Measurements from ENCODE around the gene ZER1.

ZER1 gene

DNA sequence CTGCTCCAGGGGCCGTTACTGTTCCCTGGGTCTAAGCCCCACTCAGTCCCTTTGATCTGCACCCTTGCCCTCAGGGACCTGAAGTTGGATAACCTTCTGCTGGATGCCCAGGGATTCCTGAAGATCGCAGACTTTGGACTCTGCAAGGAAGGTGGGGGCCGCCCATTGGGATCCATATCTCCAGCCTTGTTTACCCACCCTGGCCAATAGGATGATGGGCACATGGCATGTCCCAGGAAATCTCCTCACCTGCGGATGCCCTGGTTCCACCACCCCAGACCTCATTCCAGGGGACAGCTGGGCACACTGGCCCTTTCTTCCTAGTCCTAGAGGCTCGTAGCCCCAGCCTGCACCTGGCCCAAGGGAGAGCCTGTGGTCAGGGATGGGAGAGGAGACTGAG, 53.3 kb downstream of the ZER1 start:
- H3K9ac ChIP-seq (ENCODE audit: low read depth, low read length), result no peak overlapping the region
- H3K36me3 ChIP-seq (ENCODE audit: control insufficient read depth, insufficient read depth, low read length), result peaks cover 39% of the 10 kb centered on the region
- no peaks in the 10 kb centered on the region for H3K27me3 ChIP-seq (ENCODE audit: control insufficient read depth, insufficient read depth, low read length)

DNA sequence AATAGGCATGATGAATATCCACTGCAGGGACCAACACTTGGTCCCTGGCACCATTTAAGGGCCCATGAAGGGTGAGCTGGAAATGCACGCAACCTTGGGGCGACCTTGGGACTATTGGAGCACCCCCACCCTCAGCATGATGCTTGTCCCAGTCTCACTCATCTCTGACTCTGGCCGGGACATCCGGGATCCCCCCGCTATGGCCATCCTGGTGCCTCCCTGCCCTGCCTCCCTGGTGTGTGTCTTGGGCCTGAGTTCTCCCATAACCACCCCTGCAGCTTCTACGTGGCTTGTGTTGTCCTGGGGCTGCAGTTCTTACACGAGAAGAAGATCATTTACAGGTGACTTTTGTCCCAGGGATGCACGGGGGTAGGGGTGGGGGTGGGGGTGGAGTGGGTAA, 53.7 kb downstream of the ZER1 start:
- peaks cover 40% of the 10 kb centered on the region for H3K36me3 ChIP-seq (ENCODE audit: control insufficient read depth, insufficient read depth, low read length)
- peaks cover 2% of the 10 kb centered on the region for H3K4me1 ChIP-seq (ENCODE audit: control insufficient read depth, insufficient read depth, low read length)
- H3K9me3 ChIP-seq (ENCODE audit: control insufficient read depth, insufficient read depth, low read length), result no peaks in the 10 kb centered on the region
- H3K27me3 ChIP-seq (ENCODE audit: control insufficient read depth, insufficient read depth, low read length), result no peaks in the 10 kb centered on the region
- no peak overlapping the region for H3K9ac ChIP-seq (ENCODE audit: low read depth, low read length)
- H3K4me3 ChIP-seq (ENCODE audit: low read depth, low read length), result no peak overlapping the region

More for the DNA sequence above, 53.3 kb downstream of the ZER1 start:
- no peak overlapping the region for H3K4me3 ChIP-seq (ENCODE audit: low read depth, low read length)
- H3K4me1 ChIP-seq (ENCODE audit: control insufficient read depth, insufficient read depth, low read length), result peaks cover 3% of the 10 kb centered on the region
- H3K9me3 ChIP-seq (ENCODE audit: control insufficient read depth, insufficient read depth, low read length), result no peaks in the 10 kb centered on the region

DNA sequence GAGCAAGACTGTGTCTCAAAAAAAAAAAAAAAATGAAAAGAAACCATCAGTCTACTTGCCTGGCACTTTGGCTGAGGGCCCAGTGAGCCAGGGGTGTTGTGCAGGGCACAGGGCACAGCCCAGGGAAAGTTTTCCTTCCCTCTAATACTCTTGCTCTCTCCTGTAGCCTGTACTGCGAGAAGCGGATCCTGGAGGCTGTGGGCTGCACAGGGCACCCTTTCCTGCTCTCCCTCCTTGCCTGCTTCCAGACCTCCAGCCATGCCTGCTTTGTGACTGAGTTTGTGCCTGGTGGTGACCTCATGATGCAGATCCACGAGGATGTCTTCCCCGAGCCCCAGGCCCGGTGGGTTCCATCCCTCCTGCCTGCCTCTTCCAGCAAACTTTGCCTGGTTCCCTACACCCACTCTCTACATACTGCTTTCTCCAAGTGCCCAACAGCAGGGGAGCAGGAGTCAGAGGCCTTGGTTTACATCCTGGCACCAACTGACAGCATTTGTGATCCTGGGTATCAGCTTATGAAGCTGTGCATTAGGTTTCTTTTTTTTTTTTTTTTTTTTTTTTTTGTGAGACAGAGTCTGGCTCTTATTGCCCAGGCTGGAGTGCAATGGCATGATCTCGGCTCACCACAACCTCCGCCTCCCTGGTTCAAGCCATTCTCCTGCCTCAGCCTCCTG, 55.0 kb downstream of the ZER1 start:
- Histone ChIP-seq H3K4me3 (ENCODE audit: low read depth, low read length) (no peak overlapping the region), H3K4me1 (ENCODE audit: control insufficient read depth, insufficient read depth, low read length) (no peaks in the 10 kb centered on the region), H3K9ac (ENCODE audit: low read depth, low read length) (no peak overlapping the region), H3K9me3 (ENCODE audit: control insufficient read depth, insufficient read depth, low read length) (no peaks in the 10 kb centered on the region), H3K36me3 (ENCODE audit: control insufficient read depth, insufficient read depth, low read length) (peaks cover 34% of the 10 kb centered on the region), H3K27me3 (ENCODE audit: control insufficient read depth, insufficient read depth, low read length) (no peaks in the 10 kb centered on the region)

DNA sequence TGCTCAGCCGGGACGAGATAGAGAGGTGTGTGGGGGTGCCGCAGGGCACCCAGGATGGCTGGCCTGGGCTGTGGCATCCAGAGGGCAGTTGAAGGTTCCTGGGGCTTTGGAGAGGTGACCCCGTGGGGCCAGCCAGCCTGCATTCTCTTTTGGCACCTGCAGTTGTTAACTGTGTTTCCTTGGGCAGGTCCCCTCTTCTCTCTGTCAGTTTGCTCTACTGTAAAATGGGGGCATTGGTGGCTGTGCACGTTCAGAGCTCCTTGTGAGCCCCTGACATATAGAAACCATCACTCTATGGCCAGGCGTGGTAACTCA, 56.3 kb downstream of the ZER1 start:
- no peaks in the 10 kb centered on the region for H3K27me3 ChIP-seq (ENCODE audit: control insufficient read depth, insufficient read depth, low read length)
- H3K36me3 ChIP-seq (ENCODE audit: control insufficient read depth, insufficient read depth, low read length), result peaks cover 22% of the 10 kb centered on the region

DNA sequence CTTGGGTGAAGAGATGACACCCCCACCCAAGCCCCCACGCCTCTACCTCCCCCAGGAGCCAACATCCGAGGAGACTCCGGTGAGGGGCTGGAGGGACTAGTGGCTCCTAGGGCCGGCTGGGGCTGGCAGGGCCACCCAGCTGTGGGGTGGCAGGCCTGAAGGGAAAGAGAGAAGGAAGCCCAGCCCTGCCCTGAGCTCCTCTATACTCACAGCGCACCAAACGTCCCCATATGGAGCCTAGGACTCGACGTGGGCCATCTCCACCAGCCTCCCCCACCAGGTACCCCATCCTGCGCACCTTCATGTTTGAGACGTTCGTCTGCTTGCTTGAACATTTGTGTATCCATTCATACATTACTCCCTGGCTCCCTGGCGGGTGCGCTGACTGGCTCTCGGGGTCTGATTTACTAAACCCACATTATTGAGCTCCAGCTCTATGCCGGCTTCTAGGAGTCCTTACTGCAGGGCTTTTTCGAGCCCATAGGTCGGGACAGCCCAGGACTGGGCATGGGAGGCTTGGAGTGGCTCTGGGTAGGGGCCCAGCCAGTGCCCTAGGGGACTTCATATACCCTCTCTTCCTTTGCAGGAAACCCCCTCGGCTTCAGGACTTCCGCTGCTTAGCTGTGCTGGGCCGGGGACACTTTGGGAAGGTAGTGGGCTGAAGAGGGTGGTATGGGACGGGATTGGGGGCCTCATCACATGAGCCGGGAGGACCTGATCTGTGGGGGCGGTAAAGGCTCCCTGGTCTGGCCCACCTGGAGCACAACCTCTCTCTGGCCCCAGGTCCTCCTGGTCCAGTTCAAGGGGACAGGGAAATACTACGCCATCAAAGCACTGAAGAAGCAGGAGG, 56.9 kb downstream of the ZER1 start:
- Histone ChIP-seq H3K4me1 (ENCODE audit: control insufficient read depth, insufficient read depth, low read length) (no peaks in the 10 kb centered on the region), H3K27me3 (ENCODE audit: control insufficient read depth, insufficient read depth, low read length) (no peaks in the 10 kb centered on the region), H3K4me3 (ENCODE audit: low read depth, low read length) (no peak overlapping the region), H3K9me3 (ENCODE audit: control insufficient read depth, insufficient read depth, low read length) (no peaks in the 10 kb centered on the region), H3K9ac (ENCODE audit: low read depth, low read length) (no peak overlapping the region), H3K36me3 (ENCODE audit: control insufficient read depth, insufficient read depth, low read length) (peaks cover 16% of the 10 kb centered on the region)

More for the DNA sequence above, 56.3 kb downstream of the ZER1 start:
- Histone ChIP-seq H3K9ac (ENCODE audit: low read depth, low read length) (no peak overlapping the region), H3K9me3 (ENCODE audit: control insufficient read depth, insufficient read depth, low read length) (no peaks in the 10 kb centered on the region), H3K4me3 (ENCODE audit: low read depth, low read length) (no peak overlapping the region), H3K4me1 (ENCODE audit: control insufficient read depth, insufficient read depth, low read length) (no peaks in the 10 kb centered on the region)

DNA sequence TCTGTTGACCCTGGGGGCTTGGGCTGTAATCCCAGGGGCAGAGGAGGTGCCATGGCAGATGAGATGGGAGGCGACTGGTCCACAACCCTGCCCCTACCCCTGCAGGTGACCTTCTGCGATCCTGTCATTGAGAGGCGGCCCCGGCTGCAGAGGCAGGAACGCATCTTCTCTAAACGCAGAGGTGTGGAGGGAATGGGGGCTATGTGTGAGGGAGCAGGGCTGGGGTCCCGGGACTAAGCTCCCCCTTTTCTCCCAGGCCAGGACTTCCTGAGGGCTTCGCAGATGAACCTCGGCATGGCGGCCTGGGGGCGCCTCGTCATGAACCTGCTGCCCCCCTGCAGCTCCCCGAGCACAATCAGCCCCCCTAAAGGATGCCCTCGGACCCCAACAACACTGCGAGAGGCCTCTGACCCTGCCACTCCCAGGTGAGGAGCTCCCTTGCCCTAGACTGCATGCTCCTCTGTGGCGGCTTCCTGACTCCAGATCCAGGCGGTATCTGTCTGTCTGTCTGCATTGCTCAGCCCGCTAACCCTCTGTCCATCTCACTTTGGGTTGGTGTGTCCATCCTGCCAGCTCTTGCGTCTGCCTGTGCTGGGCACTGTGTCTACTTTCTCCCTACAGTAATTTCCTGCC, 57.7 kb downstream of the ZER1 start:
- Histone ChIP-seq H3K4me3 (ENCODE audit: low read depth, low read length) (no peak overlapping the region), H3K36me3 (ENCODE audit: control insufficient read depth, insufficient read depth, low read length) (peaks cover 10% of the 10 kb centered on the region)

DNA sequence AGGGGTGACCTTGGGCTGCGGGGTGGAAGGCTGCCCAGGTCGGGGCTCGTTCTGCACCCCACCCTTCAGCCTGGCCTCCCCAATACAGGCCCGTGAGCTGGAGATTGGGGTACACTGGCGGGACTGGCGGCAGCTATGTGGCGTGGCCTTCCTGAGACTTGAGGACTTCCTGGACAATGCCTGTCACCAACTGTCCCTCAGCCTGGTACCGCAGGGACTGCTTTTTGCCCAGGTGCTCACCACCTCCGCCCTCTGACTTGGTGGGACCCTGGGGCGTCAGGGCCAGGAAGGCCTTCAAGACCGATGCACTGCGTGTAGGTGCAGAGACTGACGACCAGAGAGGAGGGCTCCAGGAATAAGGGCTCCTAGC, 58.3 kb downstream of the ZER1 start:
- Histone ChIP-seq H3K36me3 (ENCODE audit: control insufficient read depth, insufficient read depth, low read length) (peaks cover 10% of the 10 kb centered on the region), H3K4me1 (ENCODE audit: control insufficient read depth, insufficient read depth, low read length) (no peaks in the 10 kb centered on the region), H3K27me3 (ENCODE audit: control insufficient read depth, insufficient read depth, low read length) (no peaks in the 10 kb centered on the region), H3K9me3 (ENCODE audit: control insufficient read depth, insufficient read depth, low read length) (no peaks in the 10 kb centered on the region), H3K9ac (ENCODE audit: low read depth, low read length) (no peak overlapping the region), H3K4me3 (ENCODE audit: low read depth, low read length) (no peak overlapping the region)

More for the DNA sequence above, 57.7 kb downstream of the ZER1 start:
- no peaks in the 10 kb centered on the region for H3K9me3 ChIP-seq (ENCODE audit: control insufficient read depth, insufficient read depth, low read length)
- H3K9ac ChIP-seq (ENCODE audit: low read depth, low read length), result no peak overlapping the region
- no peaks in the 10 kb centered on the region for H3K27me3 ChIP-seq (ENCODE audit: control insufficient read depth, insufficient read depth, low read length)
- no peaks in the 10 kb centered on the region for H3K4me1 ChIP-seq (ENCODE audit: control insufficient read depth, insufficient read depth, low read length)

DNA sequence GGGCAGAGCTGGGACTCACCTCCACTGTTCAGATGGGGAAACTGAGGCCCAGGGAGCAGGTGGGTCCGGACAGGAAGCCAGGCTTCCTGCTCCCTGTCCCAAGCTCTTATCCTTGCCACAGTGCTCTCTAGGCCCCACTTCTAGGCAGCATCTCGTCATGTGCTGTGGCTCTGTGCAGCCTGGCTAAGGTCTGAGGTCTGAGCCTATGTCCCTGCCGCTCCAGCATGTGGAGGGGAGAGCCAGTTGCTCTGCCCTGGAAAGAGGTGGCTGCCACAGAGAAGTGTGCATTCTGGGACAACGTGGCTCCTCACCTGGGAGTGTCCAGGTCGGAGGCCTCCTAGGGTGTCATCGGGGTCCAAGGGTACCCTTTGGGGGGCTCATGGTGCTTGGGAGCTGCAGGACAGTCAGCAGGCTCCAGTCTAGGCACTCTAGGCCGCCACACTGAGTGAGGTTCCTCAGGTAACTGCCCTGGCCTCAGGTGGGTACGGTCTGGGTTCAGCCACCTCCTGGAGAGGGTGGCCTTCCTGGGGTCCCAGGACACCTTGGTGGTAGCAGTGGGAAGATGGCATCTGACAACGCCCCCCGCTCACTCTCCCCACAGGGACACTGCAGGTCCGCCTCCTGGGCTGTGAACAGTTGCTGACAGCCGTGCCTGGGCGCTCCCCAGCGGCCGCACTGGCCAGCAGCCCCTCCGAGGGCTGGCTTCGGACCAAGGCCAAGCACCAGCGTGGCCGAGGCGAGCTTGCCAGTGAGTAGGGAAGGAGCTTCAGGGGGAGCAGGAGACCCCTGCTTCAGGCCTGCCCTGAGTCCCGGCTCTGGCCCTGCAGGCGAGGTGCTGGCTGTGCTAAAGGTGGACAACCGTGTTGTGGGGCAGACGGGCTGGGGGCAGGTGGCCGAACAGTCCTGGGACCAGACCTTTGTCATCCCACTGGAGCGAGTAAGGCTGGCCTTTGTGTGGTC, 59.0 kb downstream of the ZER1 start:
- Histone ChIP-seq H3K4me1 (ENCODE audit: control insufficient read depth, insufficient read depth, low read length) (no peaks in the 10 kb centered on the region), H3K9me3 (ENCODE audit: control insufficient read depth, insufficient read depth, low read length) (no peaks in the 10 kb centered on the region), H3K4me3 (ENCODE audit: low read depth, low read length) (no peak overlapping the region), H3K27me3 (ENCODE audit: control insufficient read depth, insufficient read depth, low read length) (no peaks in the 10 kb centered on the region), H3K36me3 (ENCODE audit: control insufficient read depth, insufficient read depth, low read length) (peaks cover 10% of the 10 kb centered on the region), H3K9ac (ENCODE audit: low read depth, low read length) (no peak overlapping the region)

DNA sequence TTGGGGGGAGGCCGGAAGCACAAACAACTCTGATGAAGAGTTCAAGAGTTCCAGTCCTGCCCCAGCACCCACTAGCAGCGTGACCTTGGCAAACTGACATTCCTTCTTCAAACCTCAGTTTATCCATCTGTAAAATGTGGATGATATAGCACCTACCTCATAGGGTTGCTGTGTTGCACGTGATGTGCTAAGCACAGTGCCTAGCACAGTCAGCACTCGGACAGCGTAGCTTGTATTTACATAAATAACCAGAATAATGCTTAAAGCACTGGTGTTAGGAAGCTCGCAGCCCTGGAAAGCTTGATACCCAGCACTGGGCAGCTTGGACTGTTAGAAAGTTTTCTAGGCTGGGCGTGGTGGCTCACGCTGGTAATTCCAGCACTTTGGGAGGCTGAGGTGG, 64.3 kb downstream of the ZER1 start:
- H3K27me3 ChIP-seq (ENCODE audit: control insufficient read depth, insufficient read depth, low read length), result no peaks in the 10 kb centered on the region
- no peaks in the 10 kb centered on the region for H3K9me3 ChIP-seq (ENCODE audit: control insufficient read depth, insufficient read depth, low read length)
- no peak overlapping the region for H3K4me3 ChIP-seq (ENCODE audit: low read depth, low read length)
- no peaks in the 10 kb centered on the region for H3K4me1 ChIP-seq (ENCODE audit: control insufficient read depth, insufficient read depth, low read length)
- no peak overlapping the region for H3K9ac ChIP-seq (ENCODE audit: low read depth, low read length)
- H3K36me3 ChIP-seq (ENCODE audit: control insufficient read depth, insufficient read depth, low read length), result peaks cover 9% of the 10 kb centered on the region

DNA sequence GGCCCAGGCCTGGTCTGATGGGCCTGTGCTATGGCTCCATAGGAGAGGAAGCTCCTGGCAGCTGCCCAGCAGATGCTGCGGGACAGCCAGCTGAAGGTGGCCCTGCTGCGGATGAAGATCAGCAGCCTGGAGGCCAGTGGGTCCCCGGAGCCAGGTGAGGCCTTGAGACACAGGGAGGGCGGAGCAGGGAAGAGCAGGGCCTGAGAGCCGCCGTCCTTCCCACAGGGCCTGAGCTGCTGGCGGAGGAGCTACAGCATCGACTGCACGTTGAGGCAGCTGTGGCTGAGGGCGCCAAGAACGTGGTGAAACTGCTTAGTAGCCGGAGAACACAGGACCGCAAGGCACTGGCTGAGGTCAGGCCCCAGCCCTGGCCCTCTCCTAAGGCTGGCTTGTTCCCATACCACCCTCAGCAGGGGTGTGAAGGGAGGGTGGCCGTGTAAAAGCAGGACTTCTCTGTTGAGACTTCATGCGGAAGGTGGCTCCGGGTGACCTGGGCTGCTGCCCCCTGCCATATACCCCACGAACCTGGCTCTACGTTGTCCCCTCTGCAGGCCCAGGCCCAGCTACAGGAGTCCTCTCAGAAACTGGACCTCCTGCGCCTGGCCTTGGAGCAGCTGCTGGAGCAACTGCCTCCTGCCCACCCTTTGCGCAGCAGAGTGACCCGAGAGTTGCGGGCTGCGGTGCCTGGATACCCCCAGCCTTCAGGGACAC, 64.9 kb downstream of the ZER1 start:
- no peaks in the 10 kb centered on the region for H3K9me3 ChIP-seq (ENCODE audit: control insufficient read depth, insufficient read depth, low read length)
- no peak overlapping the region for H3K4me3 ChIP-seq (ENCODE audit: low read depth, low read length)
- H3K27me3 ChIP-seq (ENCODE audit: control insufficient read depth, insufficient read depth, low read length), result no peaks in the 10 kb centered on the region
- H3K36me3 ChIP-seq (ENCODE audit: control insufficient read depth, insufficient read depth, low read length), result peaks cover 9% of the 10 kb centered on the region
- no peaks in the 10 kb centered on the region for H3K4me1 ChIP-seq (ENCODE audit: control insufficient read depth, insufficient read depth, low read length)
- H3K9ac ChIP-seq (ENCODE audit: low read depth, low read length), result no peak overlapping the region

DNA sequence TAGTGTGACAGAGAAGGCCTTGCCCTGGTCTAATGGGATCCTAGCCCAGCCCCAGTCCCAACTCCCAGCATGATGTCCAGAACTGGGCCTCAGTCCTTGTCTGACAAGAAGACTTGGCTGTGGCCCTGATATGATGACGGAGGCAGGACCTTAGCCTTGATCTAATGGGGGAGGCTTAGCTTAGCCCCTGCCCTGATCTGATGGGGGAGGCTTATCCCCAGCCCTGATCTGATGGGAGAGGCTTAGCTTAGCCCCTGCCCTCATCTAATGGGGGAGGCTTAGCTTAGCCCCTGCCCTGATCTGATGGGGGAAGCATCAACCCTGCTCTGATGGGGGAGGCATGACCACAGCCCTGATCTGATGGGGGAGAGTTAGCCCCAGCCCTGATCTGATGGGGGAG, 65.7 kb downstream of the ZER1 start:
- peaks cover 9% of the 10 kb centered on the region for H3K36me3 ChIP-seq (ENCODE audit: control insufficient read depth, insufficient read depth, low read length)
- no peaks in the 10 kb centered on the region for H3K4me1 ChIP-seq (ENCODE audit: control insufficient read depth, insufficient read depth, low read length)
- H3K9ac ChIP-seq (ENCODE audit: low read depth, low read length), result no peak overlapping the region
- H3K27me3 ChIP-seq (ENCODE audit: control insufficient read depth, insufficient read depth, low read length), result no peaks in the 10 kb centered on the region
- H3K9me3 ChIP-seq (ENCODE audit: control insufficient read depth, insufficient read depth, low read length), result no peaks in the 10 kb centered on the region
- no peak overlapping the region for H3K4me3 ChIP-seq (ENCODE audit: low read depth, low read length)

Measured in iPS-15b (cell line).